ENCODE data around the gene PMS2. TPM values are rescaled to one million over a fixed set of nuclear protein-coding genes. Genes with fewer than 3 reads are reported as not detected.

The PMS2 gene
- total RNA-seq, 4 donors from 2014 or later: 1.4 to 13.1 (median 10.6) TPM

DNA sequence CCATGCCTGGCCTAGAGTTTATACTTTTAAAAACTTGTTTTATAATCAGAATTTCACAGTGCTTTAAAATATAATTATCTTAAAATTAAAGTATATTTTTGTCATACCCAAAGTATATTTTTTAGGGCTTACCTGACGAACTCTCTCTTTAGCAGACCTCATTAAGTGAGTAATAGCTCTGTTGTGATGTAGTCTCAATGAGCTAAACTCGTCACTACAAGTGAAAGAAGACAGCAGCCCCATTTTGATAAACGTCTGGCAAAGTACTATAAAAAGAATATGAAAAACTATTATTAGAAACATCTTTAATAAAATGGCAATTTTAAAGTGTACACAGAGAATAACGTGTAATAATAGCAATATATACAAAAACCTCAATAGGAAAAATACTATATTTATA lies 40.9 kb upstream of the PMS2 start:
- Histone ChIP-seq H3K27ac (no peak overlapping the region), H3K4me3 (no peak overlapping the region), H3K27me3 (no peaks in the 10 kb centered on the region), H3K9me3 (no peaks in the 10 kb centered on the region), H3K36me3 (peaks cover 0 to 53% (median 25%) of the 10 kb centered on the region in 4 donors), H3K4me1 (no peaks in the 10 kb centered on the region)
- in situ Hi-C loops (cut with MboI; ENCODE audit: low pct_ligation_motif_present in 1 of 4, low pct_unique_long_range_greater_than_20kb in 1 of 4, low sequenced_read_pairs in 3 of 4): no loop called here
- TF ChIP-seq EP300 (IDR thresholded peaks at IDR 0.05; ENCODE audit: low read depth): no peak
- no peak for TF ChIP-seq POLR2AphosphoS5 (IDR thresholded peaks at IDR 0.05)
- no peak for TF ChIP-seq POLR2A (IDR thresholded peaks at IDR 0.05)
- TF ChIP-seq, protein P1, sequence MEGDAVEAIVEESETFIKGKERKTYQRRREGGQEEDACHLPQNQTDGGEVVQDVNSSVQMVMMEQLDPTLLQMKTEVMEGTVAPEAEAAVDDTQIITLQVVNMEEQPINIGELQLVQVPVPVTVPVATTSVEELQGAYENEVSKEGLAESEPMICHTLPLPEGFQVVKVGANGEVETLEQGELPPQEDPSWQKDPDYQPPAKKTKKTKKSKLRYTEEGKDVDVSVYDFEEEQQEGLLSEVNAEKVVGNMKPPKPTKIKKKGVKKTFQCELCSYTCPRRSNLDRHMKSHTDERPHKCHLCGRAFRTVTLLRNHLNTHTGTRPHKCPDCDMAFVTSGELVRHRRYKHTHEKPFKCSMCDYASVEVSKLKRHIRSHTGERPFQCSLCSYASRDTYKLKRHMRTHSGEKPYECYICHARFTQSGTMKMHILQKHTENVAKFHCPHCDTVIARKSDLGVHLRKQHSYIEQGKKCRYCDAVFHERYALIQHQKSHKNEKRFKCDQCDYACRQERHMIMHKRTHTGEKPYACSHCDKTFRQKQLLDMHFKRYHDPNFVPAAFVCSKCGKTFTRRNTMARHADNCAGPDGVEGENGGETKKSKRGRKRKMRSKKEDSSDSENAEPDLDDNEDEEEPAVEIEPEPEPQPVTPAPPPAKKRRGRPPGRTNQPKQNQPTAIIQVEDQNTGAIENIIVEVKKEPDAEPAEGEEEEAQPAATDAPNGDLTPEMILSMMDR (IDR thresholded peaks at IDR 0.05): no peak
- DNase-seq: no peak
- 77% methylated on average over 4 of the region's 4 CpGs for WGBS, 2 donors (ENCODE audit: low coverage in 1 of 2)
- intact Hi-C loops (cut with DNase I; ENCODE audit: low total_unique reads): no loop called here

GRCh38 chr7:6035686-6036085 lies 26.8 kb upstream of the PMS2 start:
- intact Hi-C loops (cut with DNase I; ENCODE audit: low total_unique reads): loop anchor here (2.0 kb wide), 1 partner anchor 21 kb away; no protein-coding TSS in a partner anchor
- DNase-seq: no peak
- 85 to 91% methylated on average over 4 to 12 of the region's 13 CpGs for WGBS, 2 donors (ENCODE audit: low coverage in 1 of 2)
- no peaks in the 10 kb centered on the region for H3K9me3 ChIP-seq
- H3K27ac ChIP-seq: no peak overlapping the region
- no peaks in the 10 kb centered on the region for H3K4me1 ChIP-seq
- no peak overlapping the region for H3K4me3 ChIP-seq
- no peaks in the 10 kb centered on the region for H3K27me3 ChIP-seq
- TF ChIP-seq POLR2AphosphoS5 (IDR thresholded peaks at IDR 0.05) (no peak), EP300 (IDR thresholded peaks at IDR 0.05; ENCODE audit: low read depth) (no peak), POLR2A (IDR thresholded peaks at IDR 0.05) (no peak)
- TF ChIP-seq, protein P1 (IDR thresholded peaks at IDR 0.05): no peak
- H3K36me3 ChIP-seq: peaks cover 0 to 51% (median 27%) of the 10 kb centered on the region in 4 donors
- in situ Hi-C loops (cut with MboI; ENCODE audit: low pct_ligation_motif_present in 1 of 4, low pct_unique_long_range_greater_than_20kb in 1 of 4, low sequenced_read_pairs in 3 of 4): no loop called here

- 95 to 100% methylated on average over 1 to 10 of the region's 10 CpGs for WGBS, 2 donors (ENCODE audit: low coverage in 1 of 2)
Observed at GRCh38 chr7:6035165-6035564, 26.3 kb upstream of the PMS2 start.

DNA sequence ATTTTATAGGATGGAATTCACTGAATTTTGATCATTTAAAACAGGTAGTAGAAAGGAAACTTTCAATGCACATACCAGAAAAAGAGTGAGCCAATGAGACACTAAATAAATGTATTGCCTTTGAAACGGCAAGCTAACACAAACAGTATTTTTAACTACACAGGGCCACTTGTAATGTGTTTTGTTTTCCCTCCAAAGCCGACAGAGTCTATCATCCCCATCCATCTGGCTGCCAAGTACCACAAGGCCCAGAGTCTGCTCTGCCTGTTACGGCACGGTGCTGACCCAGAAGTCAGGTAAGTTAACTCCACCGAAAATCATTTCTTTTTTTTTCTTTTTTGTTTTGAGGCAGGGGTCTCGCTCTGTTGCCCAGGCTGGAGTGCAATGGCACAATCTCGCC lies 23.8 kb upstream of the PMS2 start:
- peaks cover 0 to 6% (median 1%) of the 10 kb centered on the region in 4 donors for H3K4me1 ChIP-seq
- H3K36me3 ChIP-seq: peaks cover 0 to 35% (median 17%) of the 10 kb centered on the region in 4 donors
- no peak for DNase-seq
- H3K9me3 ChIP-seq: no peaks in the 10 kb centered on the region
- WGBS, 2 donors (ENCODE audit: low coverage in 1 of 2): 86 to 89% methylated on average over 6 to 7 of the region's 7 CpGs
- no peak overlapping the region for H3K4me3 ChIP-seq
- H3K27ac ChIP-seq: no peak overlapping the region
- intact Hi-C loops (cut with DNase I; ENCODE audit: low total_unique reads): no loop called here
- in situ Hi-C loops (cut with MboI; ENCODE audit: low pct_ligation_motif_present in 1 of 4, low pct_unique_long_range_greater_than_20kb in 1 of 4, low sequenced_read_pairs in 3 of 4): no loop called here
- TF ChIP-seq, protein P1 (IDR thresholded peaks at IDR 0.05): no peak
- TF ChIP-seq POLR2A (IDR thresholded peaks at IDR 0.05) (no peak), EP300 (IDR thresholded peaks at IDR 0.05; ENCODE audit: low read depth) (no peak), POLR2AphosphoS5 (IDR thresholded peaks at IDR 0.05) (no peak)
- no peaks in the 10 kb centered on the region for H3K27me3 ChIP-seq

More at GRCh38 chr7:6035165-6035564, 26.3 kb upstream of the PMS2 start:
- H3K9me3 ChIP-seq: no peaks in the 10 kb centered on the region
- H3K27ac ChIP-seq: no peak overlapping the region
- in situ Hi-C loops (cut with MboI; ENCODE audit: low pct_ligation_motif_present in 1 of 4, low pct_unique_long_range_greater_than_20kb in 1 of 4, low sequenced_read_pairs in 3 of 4) (no loop called here), intact Hi-C loops (cut with DNase I; ENCODE audit: low total_unique reads) (loop anchor here (2.0 kb wide), 1 partner anchor 22 kb away; no protein-coding TSS in a partner anchor)
- TF ChIP-seq, protein P1 (IDR thresholded peaks at IDR 0.05): no peak
- no peak for TF ChIP-seq EP300 (IDR thresholded peaks at IDR 0.05; ENCODE audit: low read depth)
- TF ChIP-seq POLR2AphosphoS5 (IDR thresholded peaks at IDR 0.05): no peak
- no peak for TF ChIP-seq POLR2A (IDR thresholded peaks at IDR 0.05)
- H3K36me3 ChIP-seq: peaks cover 0 to 46% (median 24%) of the 10 kb centered on the region in 4 donors
- H3K4me3 ChIP-seq: no peak overlapping the region
- no peaks in the 10 kb centered on the region for H3K4me1 ChIP-seq
- DNase-seq: no peak
- H3K27me3 ChIP-seq: no peaks in the 10 kb centered on the region
